NCI-H748 treated with DMSO at 0.1 percent for 48 hours (cell line): ENCODE results near the gene PRMT6.
"Not testable (repeated sequence)": the region's sequence is repeated elsewhere in the genome, so short reads cannot be mapped to it uniquely, and the experiment has no call there.

Source experiments
- DNase-seq: peaks from one replicate; lab custom pipeline; 2025; lab: John Stamatoyannopoulos, UW

The PRMT6 gene

GRCh38 chr1:107056426-107057196 is at the start of gene PRMT6:
TSS of gene PRMT6 (plus strand) at chr1:107056674. CDS start at chr1:107056716, 42 bp downstream.
- DNase-seq, result peak; percentile 75

GRCh38 chr1:107009281-107009680 is 47.2 kb upstream of the PRMT6 start:
- DNase-seq, result no peak

- DNase-seq, result no peak
Measured at GRCh38 chr1:107010582-107010981, 45.9 kb upstream of the PRMT6 start.

- DNase-seq, result no peak
Measured at GRCh38 chr1:107016376-107016978, 40.0 kb upstream of the PRMT6 start.

GRCh38 chr1:107018445-107018844 is 38.0 kb upstream of the PRMT6 start:
- DNase-seq, result no peak

GRCh38 chr1:107019166-107019565 is 37.3 kb upstream of the PRMT6 start:
- DNase-seq, result no peak

GRCh38 chr1:107038874-107039273 is 17.6 kb upstream of the PRMT6 start:
- not testable (repeated sequence) for DNase-seq

- DNase-seq, result not testable (repeated sequence)
Measured at GRCh38 chr1:107044310-107045220, 11.9 kb upstream of the PRMT6 start.

- no peak for DNase-seq
Measured at GRCh38 chr1:107047602-107048001, 8.9 kb upstream of the PRMT6 start.

GRCh38 chr1:107048241-107048640 is 8.2 kb upstream of the PRMT6 start:
- DNase-seq, result no peak

- DNase-seq, result no peak
Measured at GRCh38 chr1:107051266-107051665, 5.2 kb upstream of the PRMT6 start.

- DNase-seq, result not testable (repeated sequence)
Measured at GRCh38 chr1:107055919-107056425, 502 bp upstream of the PRMT6 start.

GRCh38 chr1:107057197-107058133 is 991 bp downstream of the PRMT6 start:
- DNase-seq, result peak; percentile 33

GRCh38 chr1:107058245-107059032 is 2.0 kb downstream of the PRMT6 start:
- DNase-seq, result no peak

- DNase-seq, result no peak
Measured at GRCh38 chr1:107061886-107062285, 5.4 kb downstream of the PRMT6 start.

GRCh38 chr1:107073493-107073892 is 17.0 kb downstream of the PRMT6 start:
- DNase-seq, result no peak

- DNase-seq, result no peak
Measured at GRCh38 chr1:107076841-107077240, 20.4 kb downstream of the PRMT6 start.

GRCh38 chr1:107079249-107079648 is 22.8 kb downstream of the PRMT6 start:
- no peak for DNase-seq

- no peak for DNase-seq
Measured at GRCh38 chr1:107081102-107081501, 24.6 kb downstream of the PRMT6 start.

GRCh38 chr1:107091418-107091817 is 34.9 kb downstream of the PRMT6 start:
- no peak for DNase-seq
